GM12891 (cell line): ENCODE measurements around the gene KRT8.

Source experiments
- DNase-seq: peaks from one replicate; pipeline ENCODE4 v3.0.0; 2011; ENCODE audit warnings: low spot score; ENCODE audit not compliant: insufficient read length
- FAIRE-seq: peaks from 2 replicates; lab custom pipeline; 2011; peaks lifted over from hg19 to GRCh38; lab: Jason Lieb, UNC
- PAX5 ChIP-seq: IDR thresholded peaks from 2 replicates; pipeline ENCODE4 v1.6.1; 2011; ENCODE audit warnings: low read length, moderate library complexity, mild to moderate bottlenecking; ENCODE audit not compliant: insufficient read depth, severe bottlenecking
- POLR2A ChIP-seq: IDR thresholded peaks from 2 replicates; pipeline ENCODE4 v1.6.1; 2011; ENCODE audit warnings: low read depth, low read length, control low read depth
- POLR2AphosphoS5 ChIP-seq: IDR thresholded peaks from 2 replicates; pipeline ENCODE4 v1.6.1; 2011; ENCODE audit warnings: low read depth, low read length, control low read depth
- POU2F2 ChIP-seq: IDR thresholded peaks from 2 replicates; pipeline ENCODE4 v1.6.1; 2011; ENCODE audit warnings: low read depth, mild to moderate bottlenecking, control low read depth, low read length, moderate library complexity
- SPI1 ChIP-seq: IDR thresholded peaks from 2 replicates; pipeline ENCODE4 v1.6.1; 2011; ENCODE audit warnings: low read depth, low read length, control low read depth
- TAF1 ChIP-seq: IDR thresholded peaks from 2 replicates; pipeline ENCODE4 v1.6.1; 2011; ENCODE audit warnings: low read depth, low read length, control low read depth

The KRT8 gene

GRCh38 chr12:52946797-52947547 lies 42.1 kb upstream of the KRT8 start:
- FAIRE-seq (no peak), DNase-seq (no peak)
- TF ChIP-seq POU2F2: no peak
- no peak for TF ChIP-seq PAX5
- TF ChIP-seq POLR2AphosphoS5: no peak
- no peak for TF ChIP-seq TAF1
- no peak for TF ChIP-seq POLR2A
- TF ChIP-seq SPI1: no peak

- no peak for TF ChIP-seq POLR2A
- no peak for TF ChIP-seq PAX5
- no peak for TF ChIP-seq POLR2AphosphoS5
- TF ChIP-seq SPI1: no peak
- TF ChIP-seq POU2F2: no peak
- TF ChIP-seq TAF1: no peak
- FAIRE-seq (no peak), DNase-seq (no peak)
Measured at GRCh38 chr12:52946334-52946733, 41.5 kb upstream of the KRT8 start.

- no peak for DNase-seq
- TF ChIP-seq POLR2AphosphoS5: no peak
- TF ChIP-seq POU2F2: no peak
- no peak for TF ChIP-seq TAF1
- TF ChIP-seq PAX5: no peak
- no peak for TF ChIP-seq POLR2A
- TF ChIP-seq SPI1: no peak
- no peak for FAIRE-seq
Measured at GRCh38 chr12:52945389-52946232, 40.7 kb upstream of the KRT8 start.

GRCh38 chr12:52944683-52945388 lies 40.0 kb upstream of the KRT8 start:
- DNase-seq (no peak), FAIRE-seq (no peak)
- no peak for TF ChIP-seq POU2F2
- no peak for TF ChIP-seq TAF1
- no peak for TF ChIP-seq PAX5
- no peak for TF ChIP-seq POLR2AphosphoS5
- TF ChIP-seq POLR2A: no peak
- no peak for TF ChIP-seq SPI1

- FAIRE-seq (no peak), DNase-seq (no peak)
Measured at GRCh38 chr12:52942901-52943181, 38.0 kb upstream of the KRT8 start.

GRCh38 chr12:52942066-52942900 lies 37.4 kb upstream of the KRT8 start:
- DNase-seq (no peak), FAIRE-seq (no peak)
- no peak for TF ChIP-seq SPI1
- TF ChIP-seq POLR2A: no peak
- TF ChIP-seq POU2F2: no peak
- TF ChIP-seq POLR2AphosphoS5: no peak
- TF ChIP-seq PAX5: no peak
- no peak for TF ChIP-seq TAF1

More at GRCh38 chr12:52942901-52943181, 38.0 kb upstream of the KRT8 start:
- TF ChIP-seq TAF1: no peak
- TF ChIP-seq PAX5: no peak

- FAIRE-seq (no peak), DNase-seq (no peak)
- TF ChIP-seq TAF1 (no peak), PAX5 (no peak), POU2F2 (no peak), POLR2AphosphoS5 (no peak), SPI1 (no peak), POLR2A (no peak)
Measured at GRCh38 chr12:52929538-52929937, 24.7 kb upstream of the KRT8 start.

GRCh38 chr12:52927964-52928363 lies 23.1 kb upstream of the KRT8 start:
- no peak for FAIRE-seq
- no peak for TF ChIP-seq PAX5
- no peak for TF ChIP-seq TAF1
- no peak for TF ChIP-seq SPI1
- TF ChIP-seq POLR2AphosphoS5: no peak
- TF ChIP-seq POU2F2: no peak
- no peak for TF ChIP-seq POLR2A
- no peak for DNase-seq
